NCI-H2107 treated with DMSO at 0.1 percent for 48 hours (cell line): Measurements from ENCODE around the gene EIF4ENIF1.
A peak's percentile ranks its signal among the peaks of the same experiment; 100 is the strongest.
"Not testable (repeated sequence)": the region's sequence is repeated elsewhere in the genome, so short reads cannot be mapped to it uniquely, and the experiment has no call there.

Source experiments
- DNase-seq: peaks from one replicate; lab custom pipeline; 2025; ENCODE audit not compliant: unreplicated experiment; lab: John Stamatoyannopoulos, UW

The EIF4ENIF1 gene

DNA sequence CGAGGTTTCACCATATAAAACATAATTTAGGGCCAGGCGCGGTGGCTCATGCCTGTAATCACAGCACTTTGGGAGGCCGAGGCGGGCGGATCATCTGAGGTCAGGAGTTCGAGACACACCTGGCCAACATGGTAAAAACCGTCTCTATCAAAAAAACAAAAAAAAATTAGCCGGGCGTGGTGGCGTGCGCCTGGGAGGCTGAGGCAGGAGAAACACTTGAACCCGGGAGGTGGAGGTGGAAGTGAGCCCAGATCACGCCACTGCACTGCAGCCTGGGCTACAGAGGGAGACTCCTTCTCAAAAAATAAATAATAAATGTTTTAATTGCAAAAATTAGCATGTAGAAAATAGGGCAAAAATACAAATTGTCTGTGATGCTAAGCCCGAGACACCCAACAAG, 5.7 kb upstream of the EIF4ENIF1 start:
- DNase-seq = no peak

- DNase-seq = not testable (repeated sequence)
These were observed 3.7 kb upstream of the EIF4ENIF1 start for GRCh38 chr22:31493355-31493754.

DNA sequence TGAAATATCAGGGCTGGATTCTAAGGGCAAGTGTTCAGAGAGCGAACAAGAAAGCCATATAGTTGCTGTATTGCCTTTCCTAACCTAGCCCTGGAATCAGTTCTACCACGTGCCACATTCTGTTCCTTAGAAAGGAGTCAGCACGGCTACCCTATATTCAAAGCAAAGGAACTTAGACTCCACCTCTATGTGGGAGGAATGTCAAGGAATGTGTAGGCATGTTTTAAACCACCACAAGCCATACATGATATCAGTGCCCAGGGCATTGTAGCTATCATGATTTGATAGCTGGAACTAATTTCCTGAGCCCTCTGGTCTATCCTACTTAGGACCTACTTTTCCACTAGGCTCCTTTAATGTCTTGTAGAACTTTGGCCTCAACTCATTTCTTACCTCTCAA, 2.5 kb upstream of the EIF4ENIF1 start:
- DNase-seq = no peak

DNA sequence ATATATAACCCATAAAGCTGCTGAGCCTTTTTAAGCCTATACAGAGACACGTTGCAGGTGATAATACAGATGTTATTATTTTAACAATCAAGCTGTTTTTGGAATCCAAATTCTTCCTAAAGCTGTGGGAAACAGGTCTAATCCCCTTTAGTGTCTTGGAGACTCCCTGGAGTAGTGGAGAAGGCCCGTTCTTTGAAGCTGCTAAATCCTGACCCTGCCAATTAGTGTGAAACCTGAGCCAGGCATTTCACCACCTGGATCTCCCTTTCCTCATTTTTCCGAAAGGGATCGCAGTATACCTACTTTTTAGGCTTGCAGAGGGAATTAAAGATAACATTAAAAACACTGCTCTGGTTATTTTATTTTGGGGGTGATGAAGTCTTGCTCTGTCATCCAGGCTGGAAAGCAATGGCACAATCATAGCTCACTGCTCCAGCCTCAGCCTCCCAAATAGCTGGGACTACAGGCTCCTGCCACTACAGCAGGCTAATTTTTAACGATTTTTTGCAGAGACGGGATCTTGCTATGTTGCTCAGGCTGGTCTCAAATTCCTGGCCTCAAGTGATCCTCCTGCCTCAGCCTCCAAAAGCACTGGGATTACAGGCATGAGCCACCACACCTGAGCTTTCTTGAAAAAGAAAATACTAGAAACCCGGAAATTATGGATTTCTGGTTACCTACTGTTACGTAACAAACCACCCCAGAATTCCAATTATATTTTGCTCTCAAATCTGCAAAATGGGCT, 1.7 kb upstream of the EIF4ENIF1 start:
- peak; percentile 15 for DNase-seq

- DNase-seq = no peak
These were observed 869 bp upstream of the EIF4ENIF1 start for GRCh38 chr22:31490496-31490925.

- DNase-seq = no peak
These were observed 539 bp downstream of the EIF4ENIF1 start for GRCh38 chr22:31488988-31489617.

DNA sequence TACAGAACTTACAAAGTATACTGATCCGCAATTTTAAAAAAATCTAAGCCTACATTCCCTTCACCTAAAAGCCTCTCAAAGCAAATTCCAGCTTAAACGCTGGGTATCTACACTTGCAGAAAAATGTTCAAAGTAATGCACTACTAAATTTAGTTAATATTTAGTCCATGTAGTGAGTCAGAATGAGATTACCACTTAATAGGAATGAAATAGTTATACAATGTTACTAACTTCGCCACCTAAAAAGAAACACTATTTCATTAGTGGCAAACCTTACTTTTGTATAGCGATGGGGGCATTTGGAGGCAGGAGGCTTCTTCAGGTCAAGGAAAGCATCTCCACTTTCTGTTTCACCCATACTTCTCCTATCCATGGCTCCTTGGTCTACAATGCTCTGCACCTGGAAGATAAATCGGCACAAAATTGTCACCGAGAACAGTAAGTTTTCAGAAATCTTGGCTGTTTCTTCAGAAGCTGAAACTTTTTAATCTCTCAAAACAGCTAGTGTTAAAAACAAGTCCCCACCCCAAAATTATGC, 1.2 kb downstream of the EIF4ENIF1 start:
- DNase-seq = no peak

DNA sequence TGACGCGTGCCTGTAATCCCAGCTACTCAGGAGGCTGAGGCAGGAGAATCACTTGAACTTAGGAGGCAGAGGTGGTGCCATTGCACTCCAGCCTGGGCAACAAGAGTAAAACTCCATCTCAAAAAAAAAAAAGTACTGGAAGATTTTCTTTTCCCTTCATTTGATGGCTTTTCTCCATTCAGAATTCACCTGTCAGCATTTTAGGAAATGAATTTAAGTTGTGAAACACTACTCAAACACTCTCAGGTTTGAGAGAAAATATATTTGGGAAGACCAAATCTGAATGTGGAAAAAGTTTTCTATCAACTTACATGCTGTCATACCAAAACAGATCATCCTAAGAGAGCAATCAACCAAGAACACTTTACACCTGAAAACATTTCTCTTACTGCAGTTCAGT, 2.7 kb downstream of the EIF4ENIF1 start:
- DNase-seq = no peak

DNA sequence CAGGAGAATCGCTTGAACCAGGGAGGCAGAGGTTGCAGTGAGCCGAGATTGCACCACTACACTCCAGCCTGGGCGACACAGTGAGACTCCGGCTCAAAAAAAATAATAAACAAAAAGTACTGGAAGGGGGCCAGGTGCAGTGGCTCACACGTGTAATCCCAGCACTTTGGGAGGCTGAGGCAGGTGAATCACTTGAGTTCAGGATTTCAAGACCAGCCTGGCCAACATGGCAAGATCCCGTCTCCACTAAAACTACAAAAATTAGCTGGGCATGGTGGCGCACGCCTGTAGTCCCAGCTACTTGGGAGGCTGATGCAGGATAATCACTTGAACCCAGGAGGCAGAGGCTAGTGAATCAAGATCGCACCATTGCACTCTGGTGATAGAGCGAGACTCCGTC, 3.3 kb downstream of the EIF4ENIF1 start:
- not testable (repeated sequence) for DNase-seq

GRCh38 chr22:31482470-31482869, 7.2 kb downstream of the EIF4ENIF1 start:
- not testable (repeated sequence) for DNase-seq

GRCh38 chr22:31481129-31481528, 8.5 kb downstream of the EIF4ENIF1 start:
- DNase-seq = no peak

DNA sequence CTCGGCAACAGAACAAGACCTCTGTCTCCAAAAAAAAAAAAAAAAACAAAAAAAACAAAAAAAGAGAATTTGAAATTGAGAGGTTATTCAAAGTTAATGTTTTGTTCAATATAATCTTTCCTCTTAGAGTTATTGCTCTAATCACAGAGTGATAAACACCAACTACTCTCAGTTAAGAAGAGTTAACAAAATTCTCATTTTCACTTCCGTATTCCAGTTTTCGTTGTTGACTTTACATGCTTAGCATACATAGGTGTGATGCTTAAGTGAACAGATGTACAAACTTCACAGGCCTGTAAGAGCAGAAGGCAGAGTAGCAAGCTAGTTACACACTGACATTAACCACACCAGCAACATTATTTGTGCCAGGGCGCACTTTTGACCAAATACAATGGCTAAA, 12.3 kb downstream of the EIF4ENIF1 start:
- DNase-seq = no peak

DNA sequence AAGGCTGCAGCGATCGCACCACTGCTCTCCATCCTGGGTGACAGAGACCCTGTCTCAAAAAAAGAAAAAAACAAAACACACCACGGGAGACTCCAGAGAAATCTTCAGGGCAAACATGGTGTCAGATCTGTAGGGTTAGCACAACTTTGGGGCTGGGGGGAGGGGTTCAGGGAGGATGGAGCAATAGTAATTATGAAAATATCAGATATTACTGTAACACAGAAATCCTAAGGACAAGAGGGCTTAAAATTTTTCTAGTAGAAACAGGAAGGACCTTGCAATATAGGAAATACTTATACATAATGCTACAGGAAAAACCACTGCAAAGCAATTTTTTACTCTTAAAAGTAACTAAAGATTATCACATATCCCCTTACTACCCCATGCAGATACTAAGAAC, 13.8 kb downstream of the EIF4ENIF1 start:
- no peak for DNase-seq

DNA sequence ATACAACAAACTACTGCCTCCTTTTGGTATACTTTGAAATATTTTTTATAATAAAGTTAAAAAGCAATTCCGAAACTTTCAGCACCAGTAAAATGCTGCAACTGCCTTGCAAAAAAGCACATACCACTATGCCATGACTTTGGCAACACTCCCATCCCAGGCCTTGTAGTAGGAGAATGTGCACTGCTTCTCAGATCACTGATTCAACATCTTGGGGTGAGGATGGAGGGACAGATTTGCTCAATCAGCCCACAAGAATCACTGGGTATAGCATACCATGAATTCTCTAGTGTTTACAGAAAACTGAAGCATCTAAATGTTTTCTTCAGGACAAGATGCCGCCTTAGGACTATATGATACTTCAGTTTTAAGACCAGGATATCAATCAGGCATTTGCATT, 14.9 kb downstream of the EIF4ENIF1 start:
- no peak for DNase-seq

GRCh38 chr22:31465307-31465706, 24.3 kb downstream of the EIF4ENIF1 start:
- DNase-seq = no peak

GRCh38 chr22:31461699-31462098, 27.9 kb downstream of the EIF4ENIF1 start:
- no peak for DNase-seq

- DNase-seq = peak; percentile 4
These were observed 37.7 kb downstream of the EIF4ENIF1 start for GRCh38 chr22:31451709-31452571.

DNA sequence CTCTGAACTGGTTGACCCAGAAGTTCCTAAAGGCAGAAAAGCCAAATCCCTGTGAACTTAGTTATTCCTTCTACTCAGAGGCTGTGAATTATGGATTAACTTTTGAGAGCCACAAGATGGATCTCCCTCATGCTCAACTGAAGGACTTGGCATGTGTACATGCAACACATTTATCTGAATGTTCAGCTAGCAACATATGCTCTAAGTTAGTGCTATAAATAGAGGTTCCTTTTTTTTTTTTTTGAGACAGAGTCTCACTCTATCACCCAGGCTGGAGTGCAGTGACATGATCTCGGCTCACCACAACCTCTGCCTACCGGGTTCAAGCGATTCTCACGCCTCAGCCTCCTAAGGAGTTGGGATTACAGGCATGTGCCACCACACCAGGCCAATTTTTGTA, 40.1 kb downstream of the EIF4ENIF1 start:
- no peak for DNase-seq

DNA sequence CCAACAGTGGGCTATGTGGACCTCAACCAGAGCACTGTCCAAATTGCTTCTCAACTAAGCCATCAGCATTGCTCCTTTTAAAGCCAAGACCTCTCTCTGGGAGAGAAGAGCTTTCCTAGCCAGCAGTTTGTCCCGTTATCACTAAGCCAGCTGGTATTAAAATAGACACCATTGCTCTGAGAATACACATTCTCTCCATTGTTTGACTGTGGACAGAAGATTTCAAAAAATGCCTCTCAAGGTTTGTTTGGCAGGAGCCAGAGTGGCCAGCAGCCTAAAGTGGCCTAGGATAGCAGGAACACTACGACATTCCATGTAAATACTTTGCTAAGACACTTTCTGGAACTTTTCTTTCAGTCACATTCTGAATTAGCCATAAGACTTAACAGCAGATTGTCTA, 41.3 kb downstream of the EIF4ENIF1 start:
- no peak for DNase-seq

GRCh38 chr22:31447337-31447736, 42.3 kb downstream of the EIF4ENIF1 start:
- no peak for DNase-seq

GRCh38 chr22:31446767-31447166, 42.9 kb downstream of the EIF4ENIF1 start:
- DNase-seq = no peak
